ENCODE data around the gene AK9. TPM values are rescaled to one million over a fixed set of nuclear protein-coding genes. Genes with fewer than 3 reads are reported as not detected.

The AK9 gene
- total and polyA plus RNA-seq, 9 of the 15 experiments (the other 6 are each of a cell fraction or from before 2014, with no cell fraction given): 0.59 to 1.9 (median 1.2) TPM

GRCh38 chr6:109482905-109483734 lies 207.9 kb downstream of the AK9 start, which contains the start of gene ZBTB24 (continued):
- peak; percentile 51 to 84; a peak in 2 of 4 replicates for TF ChIP-seq NONO (IDR thresholded peaks at IDR 0.05; ENCODE audit: low read depth in 2 of 2, low read length in 1 of 2)
- TF ChIP-seq RBFOX2 (IDR thresholded peaks at IDR 0.05; ENCODE audit: low read depth, low read length): peak; percentile 85
- TF ChIP-seq, protein P1, sequence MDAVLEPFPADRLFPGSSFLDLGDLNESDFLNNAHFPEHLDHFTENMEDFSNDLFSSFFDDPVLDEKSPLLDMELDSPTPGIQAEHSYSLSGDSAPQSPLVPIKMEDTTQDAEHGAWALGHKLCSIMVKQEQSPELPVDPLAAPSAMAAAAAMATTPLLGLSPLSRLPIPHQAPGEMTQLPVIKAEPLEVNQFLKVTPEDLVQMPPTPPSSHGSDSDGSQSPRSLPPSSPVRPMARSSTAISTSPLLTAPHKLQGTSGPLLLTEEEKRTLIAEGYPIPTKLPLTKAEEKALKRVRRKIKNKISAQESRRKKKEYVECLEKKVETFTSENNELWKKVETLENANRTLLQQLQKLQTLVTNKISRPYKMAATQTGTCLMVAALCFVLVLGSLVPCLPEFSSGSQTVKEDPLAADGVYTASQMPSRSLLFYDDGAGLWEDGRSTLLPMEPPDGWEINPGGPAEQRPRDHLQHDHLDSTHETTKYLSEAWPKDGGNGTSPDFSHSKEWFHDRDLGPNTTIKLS (IDR thresholded peaks at IDR 0.05; ENCODE audit: borderline replicate concordance, low read depth): 0 out of 2 replicates have a peak, but pooled peaks have one; percentile 53
- TF ChIP-seq, protein P2, sequence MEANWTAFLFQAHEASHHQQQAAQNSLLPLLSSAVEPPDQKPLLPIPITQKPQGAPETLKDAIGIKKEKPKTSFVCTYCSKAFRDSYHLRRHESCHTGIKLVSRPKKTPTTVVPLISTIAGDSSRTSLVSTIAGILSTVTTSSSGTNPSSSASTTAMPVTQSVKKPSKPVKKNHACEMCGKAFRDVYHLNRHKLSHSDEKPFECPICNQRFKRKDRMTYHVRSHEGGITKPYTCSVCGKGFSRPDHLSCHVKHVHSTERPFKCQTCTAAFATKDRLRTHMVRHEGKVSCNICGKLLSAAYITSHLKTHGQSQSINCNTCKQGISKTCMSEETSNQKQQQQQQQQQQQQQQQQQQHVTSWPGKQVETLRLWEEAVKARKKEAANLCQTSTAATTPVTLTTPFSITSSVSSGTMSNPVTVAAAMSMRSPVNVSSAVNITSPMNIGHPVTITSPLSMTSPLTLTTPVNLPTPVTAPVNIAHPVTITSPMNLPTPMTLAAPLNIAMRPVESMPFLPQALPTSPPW (CRISPR knock-in tag; IDR thresholded peaks at IDR 0.05): peak; percentile 94
- no peak for TF ChIP-seq IRF1 (CRISPR knock-in tag; IDR thresholded peaks at IDR 0.05; ENCODE audit: borderline replicate concordance)
- no peak for TF ChIP-seq KLF16 (IDR thresholded peaks at IDR 0.05)
- peak; percentile 53; the same call in 1 of the 2 replicates for TF ChIP-seq TFAP4 (CRISPR knock-in tag; IDR thresholded peaks at IDR 0.05; ENCODE audit: borderline replicate concordance)
- TF ChIP-seq E2F3 (CRISPR knock-in tag; IDR thresholded peaks at IDR 0.05): 0 out of 2 replicates have a peak, but pooled peaks have one; percentile 37
- no peak for TF ChIP-seq SNAPC5 (CRISPR knock-in tag; IDR thresholded peaks at IDR 0.05)
- 0 out of 2 replicates have a peak, but pooled peaks have one; percentile 5 for TF ChIP-seq CEBPB (tag; IDR thresholded peaks at IDR 0.05)
- no peak for TF ChIP-seq HNRNPK (IDR thresholded peaks at IDR 0.05; ENCODE audit: low read depth, low read length, poor library complexity, severe bottlenecking)
- no peak for TF ChIP-seq POLR3G (IDR thresholded peaks at IDR 0.05; ENCODE audit: extremely low read depth, insufficient read length, insufficient replicate concordance)
- no peak for TF ChIP-seq SMAD1 (IDR thresholded peaks at IDR 0.05; ENCODE audit: low read depth, low read length, partially characterized antibody)
- no peak for TF ChIP-seq RBM39 (optimal IDR thresholded peaks at IDR 0.05; ENCODE audit: low read depth, low read length)
- no peak for TF ChIP-seq NR2C2 (CRISPR knock-in tag; IDR thresholded peaks at IDR 0.05)
- peak; percentile 65; the same call in 1 of the 2 replicates for TF ChIP-seq NR2C2 (tag; IDR thresholded peaks at IDR 0.05)
- peak; percentile 41; the same call in 1 of the 2 replicates for TF ChIP-seq SIN3B (IDR thresholded peaks at IDR 0.05; ENCODE audit: low read depth)
- TF ChIP-seq, protein P3, sequence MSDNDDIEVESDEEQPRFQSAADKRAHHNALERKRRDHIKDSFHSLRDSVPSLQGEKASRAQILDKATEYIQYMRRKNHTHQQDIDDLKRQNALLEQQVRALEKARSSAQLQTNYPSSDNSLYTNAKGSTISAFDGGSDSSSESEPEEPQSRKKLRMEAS (CRISPR knock-in tag; IDR thresholded peaks at IDR 0.05): peak; percentile 81
- TF ChIP-seq FOXA3 (CRISPR knock-in tag; conservative IDR thresholded peaks at IDR 0.05 in 1 of 2, IDR thresholded peaks at IDR 0.05 in 1 of 2): no peak
- peak; percentile 51 for TF ChIP-seq ZBTB7A (IDR thresholded peaks at IDR 0.05; ENCODE audit: borderline replicate concordance, control insufficient read depth, low read depth, low read length)
- TF ChIP-seq BCL6 (CRISPR knock-in tag; IDR thresholded peaks at IDR 0.05): no peak
- TF ChIP-seq ELF2 (CRISPR knock-in tag; IDR thresholded peaks at IDR 0.05): peak; percentile 93

All from K562 (cell line).